ENCODE data around the gene ZSWIM5. TPM values are rescaled to one million over a fixed set of nuclear protein-coding genes. Genes with fewer than 3 reads are reported as not detected.

ZSWIM5 gene
- total and polyA plus RNA-seq, 2 of the 8 experiments (the other 6 are each of a cell fraction or from before 2014, with no cell fraction given) = 2.5 to 3.9 TPM

DNA sequence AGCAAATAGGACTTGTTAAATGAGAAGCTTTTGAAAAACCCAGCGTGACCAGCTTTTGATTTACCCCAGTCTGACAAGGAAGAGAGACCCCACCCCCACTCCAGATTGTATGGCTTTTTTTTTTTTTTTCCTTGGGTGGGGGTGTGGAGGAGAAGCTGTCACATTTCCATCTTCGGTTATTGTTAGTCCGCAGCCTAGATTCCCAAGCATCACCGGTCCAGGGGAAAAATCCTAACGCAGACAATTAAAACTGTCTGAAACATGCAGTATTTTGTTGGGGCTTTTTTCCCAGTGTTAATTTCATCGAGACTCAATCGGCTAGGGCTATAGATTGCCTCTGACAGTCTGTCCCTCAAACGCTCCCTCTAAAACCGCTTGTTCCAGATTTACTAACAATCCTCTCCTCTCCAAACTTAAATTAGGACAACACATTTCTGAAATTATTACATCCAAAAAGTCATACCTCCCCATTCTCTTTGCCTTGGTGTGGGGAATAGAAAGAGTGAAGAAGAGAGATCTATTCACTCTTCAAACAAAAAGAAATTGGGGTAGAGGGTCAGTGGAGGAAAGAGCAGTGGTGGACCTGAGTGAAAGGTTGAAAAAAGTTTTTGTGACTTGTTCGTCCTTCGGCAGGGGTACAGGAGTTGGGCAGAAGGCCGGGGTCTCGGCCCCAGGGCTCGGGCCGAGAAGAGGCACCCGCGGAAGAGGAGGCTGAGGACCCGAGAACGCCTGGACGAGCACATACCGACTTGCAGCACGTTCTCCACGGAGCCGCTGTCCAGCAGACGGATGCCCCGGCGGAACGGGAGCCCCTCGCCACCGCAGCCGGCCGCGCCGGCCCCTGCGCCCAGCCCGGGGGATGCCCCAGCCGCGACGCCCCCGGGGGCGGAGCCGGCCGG is 1.1 kb downstream of the ZSWIM5 start:
- H4K20me1 ChIP-seq (replicated peaks in 1 of 2; ENCODE audit: control insufficient read depth in 1 of 2, insufficient read depth in 2 of 2, low read length in 2 of 2) = no peaks in the 10 kb centered on the region
- no peak overlapping the region for H3K56ac ChIP-seq (replicated peaks; ENCODE audit: insufficient read length, low read depth, low read length)
- ChIA-PET POLR2A (ENCODE audit: partially characterized antibody) (interaction anchor here (0.6 to 2.9 kb wide), 15 partner anchors 9 to 374 kb away, joined by 3 to 13 read pairs (median 4); partner anchors contain the start of genes HECTD3, MUTYH, TOE1 and UROD), CTCF (ENCODE audit: partially characterized antibody) (interaction anchor here (0.6 to 2.0 kb wide), 5 partner anchors 11 to 214 kb away, joined by 3 to 6 read pairs (median 3); no protein-coding TSS in a partner anchor)
- no peak overlapping the region for H4K91ac ChIP-seq (replicated peaks; ENCODE audit: insufficient read length, low read length)
- H3K4me2 ChIP-seq (ENCODE audit: insufficient read depth in 1 of 2, low read depth in 2 of 2, low read length in 2 of 2) = peak overlapping the region; percentile 81 to 85
- DNase-seq (ENCODE audit: low read depth in 1 of 2, low spot score in 2 of 2) = peak in 1 of 2 experiments; percentile 72
- H4K5ac ChIP-seq (ENCODE audit: insufficient read length, low read depth, low read length) = no peak overlapping the region
- no peak overlapping the region for H2BK20ac ChIP-seq (ENCODE audit: low read length)
- no peak overlapping the region for H4K8ac ChIP-seq (ENCODE audit: extremely low read depth, insufficient read depth, low read length)
- peaks cover 2 to 25% (median 17%) of the 10 kb centered on the region in 4 experiments for H3K27me3 ChIP-seq (replicated peaks in 1 of 4; ENCODE audit: control insufficient read depth in 3 of 4, extremely low read depth in 1 of 4, insufficient read depth in 3 of 4, low read length in 3 of 4)
- H3K9me3 ChIP-seq (ENCODE audit: insufficient read depth in 2 of 2, low read depth in 1 of 2, low read length in 1 of 2) = no peaks in the 10 kb centered on the region
- H3K23me2 ChIP-seq (ENCODE audit: low read depth, low read length) = peaks cover 11% of the 10 kb centered on the region; the same call in 1 of the 2 replicates
- H2BK5ac ChIP-seq (ENCODE audit: low read depth, low read length) = no peak overlapping the region
- no peaks in the 10 kb centered on the region for H3K79me2 ChIP-seq (ENCODE audit: control insufficient read depth in 1 of 2, insufficient read depth in 2 of 2, low read length in 2 of 2)
- H2BK120ac ChIP-seq (replicated peaks; ENCODE audit: low read depth, low read length) = no peak overlapping the region
- H2BK12ac ChIP-seq (ENCODE audit: low read depth, low read length) = no peak overlapping the region
- no peaks in the 10 kb centered on the region; a peak in 1 of 7 replicates for H3K4me1 ChIP-seq (replicated peaks in 1 of 4; ENCODE audit: control insufficient read depth in 3 of 4, insufficient read depth in 4 of 4, low read length in 3 of 4)
- H3K4me3 ChIP-seq (ENCODE audit: extremely low read depth in 1 of 4, insufficient read depth in 2 of 4, low read depth in 3 of 4, low read length in 4 of 4) = peak overlapping the region; percentile 53 to 90 (median 63)
- no peak overlapping the region for H3K14ac ChIP-seq (ENCODE audit: insufficient read length)
- FAIRE-seq = no peak
- H3K79me1 ChIP-seq (ENCODE audit: low read depth, low read length) = no peaks in the 10 kb centered on the region
- H2BK15ac ChIP-seq (ENCODE audit: low read length) = no peak overlapping the region
- 5% methylated on average over 37 of the region's 43 CpGs; no CpG with 5 or more reads in 1 of the 2 experiments for WGBS, 2 experiments (ENCODE audit: extremely low coverage in 1 of 2, insufficient coverage in 1 of 2, insufficient read length in 1 of 2, insufficient replicate concordance in 2 of 2, low coverage in 1 of 2, low lambda C conversion rate in 2 of 2, missing lambda C conversion rate in 1 of 2)
- no peak overlapping the region for H2AFZ ChIP-seq (ENCODE audit: low read length)
- H3K4ac ChIP-seq (replicated peaks; ENCODE audit: insufficient read length, low read depth, low read length) = no peak overlapping the region
- peak overlapping the region in 2 of 4 experiments; percentile 26 to 52; a peak in 2 of 7 replicates for H3K9ac ChIP-seq (replicated peaks in 1 of 4; ENCODE audit: extremely low read depth in 1 of 4, low read depth in 3 of 4, low read length in 3 of 4)
- TF ChIP-seq HDAC2 (IDR thresholded peaks at IDR 0.05; ENCODE audit: borderline replicate concordance in 1 of 2, low read depth in 2 of 2, low read length in 2 of 2) = no peak
- TF ChIP-seq, protein P1, sequence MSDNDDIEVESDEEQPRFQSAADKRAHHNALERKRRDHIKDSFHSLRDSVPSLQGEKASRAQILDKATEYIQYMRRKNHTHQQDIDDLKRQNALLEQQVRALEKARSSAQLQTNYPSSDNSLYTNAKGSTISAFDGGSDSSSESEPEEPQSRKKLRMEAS (IDR thresholded peaks at IDR 0.05) = 0 out of 2 replicates have a peak, but pooled peaks have one; percentile 43
- peak; percentile 37 for TF ChIP-seq EZH2 (IDR thresholded peaks at IDR 0.05; ENCODE audit: low read depth, low read length, severe bottlenecking)
- TF ChIP-seq KDM1A (IDR thresholded peaks at IDR 0.05; ENCODE audit: borderline replicate concordance, low read length) = no peak
- TF ChIP-seq SIN3A (conservative IDR thresholded peaks at IDR 0.05 in 1 of 2, IDR thresholded peaks at IDR 0.05 in 1 of 2; ENCODE audit: low read depth in 1 of 2, low read length in 2 of 2) = peak in 1 of 2 experiments; percentile 47; a peak in 2 of 4 replicates
- H3K27ac ChIP-seq (ENCODE audit: low read depth, low read length) = no peak overlapping the region
- H3K36me3 ChIP-seq (ENCODE audit: control insufficient read depth in 2 of 4, insufficient read depth in 4 of 4, low read length in 3 of 4) = no peaks in the 10 kb centered on the region
- H3K18ac ChIP-seq (ENCODE audit: extremely low read depth, low read length) = no peak overlapping the region; the same call in 1 of the 2 replicates
- no peak overlapping the region for H3K23ac ChIP-seq (ENCODE audit: insufficient read length)
- H2AK5ac ChIP-seq (ENCODE audit: low read depth, low read length) = no peak overlapping the region
